Hypothalamus (tissue), 51 donors: ENCODE measurements around the gene CT47B1.
"Not testable (repeated sequence)": the region's sequence is repeated elsewhere in the genome, so short reads cannot be mapped to it uniquely, and the experiment has no call there.

Experiments used
- DNase-seq, 51 donors: peaks; one replicate each; lab custom pipeline; 2025; lab: John Stamatoyannopoulos, UW

Gene CT47B1

DNA sequence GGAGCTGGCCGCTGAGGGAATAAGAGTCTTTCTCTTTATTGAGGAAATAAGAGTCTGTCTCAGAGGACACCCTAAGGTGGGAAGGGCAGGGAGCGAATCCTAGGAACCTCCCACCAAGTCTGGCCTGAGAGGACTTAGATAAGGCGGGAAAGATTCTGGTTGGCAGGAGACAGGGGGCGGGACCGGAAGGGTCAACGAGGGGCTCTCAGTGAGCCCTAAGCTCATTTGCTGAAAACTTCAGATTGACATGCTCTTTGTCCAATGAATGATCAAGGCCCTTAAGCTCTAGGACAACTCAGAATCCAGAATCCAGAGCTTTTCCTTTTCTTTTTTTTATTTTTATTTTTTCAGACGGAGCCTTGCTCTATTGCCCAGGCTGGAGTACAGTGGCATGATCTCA lies at the start of gene CT47B1:
CT47B1 (minus strand) TSS at position 101 of the 400 bp plus-strand sequence. CDS start 196 bp downstream, outside the sequence.
- DNase-seq, result not testable (repeated sequence)

GRCh38 chrX:120874678-120875557 lies 748 bp downstream of the CT47B1 start:
- no peak for DNase-seq

- DNase-seq, result no peak
These were observed 18.4 kb downstream of the CT47B1 start for GRCh38 chrX:120857240-120857639.

DNA sequence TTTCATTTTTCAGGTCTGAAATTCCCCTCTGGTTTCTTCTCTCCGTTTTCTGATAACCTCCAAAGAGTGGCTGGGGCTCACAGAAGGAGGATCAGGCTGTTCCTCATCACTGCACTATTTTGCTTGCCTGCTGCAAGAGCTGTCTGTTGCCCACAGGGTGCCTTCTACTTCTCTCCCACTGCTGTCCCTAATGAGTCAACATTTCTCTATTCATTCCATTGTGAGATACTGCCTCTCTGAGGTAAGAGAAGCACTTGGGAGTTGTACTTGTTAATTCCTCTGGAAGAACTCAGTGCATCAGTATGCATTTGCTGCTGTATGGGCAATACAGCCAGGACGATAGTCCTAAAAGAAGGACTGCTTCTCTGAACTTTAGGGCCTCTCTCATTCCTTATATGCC lies 34.8 kb downstream of the CT47B1 start:
- DNase-seq, result no peak

DNA sequence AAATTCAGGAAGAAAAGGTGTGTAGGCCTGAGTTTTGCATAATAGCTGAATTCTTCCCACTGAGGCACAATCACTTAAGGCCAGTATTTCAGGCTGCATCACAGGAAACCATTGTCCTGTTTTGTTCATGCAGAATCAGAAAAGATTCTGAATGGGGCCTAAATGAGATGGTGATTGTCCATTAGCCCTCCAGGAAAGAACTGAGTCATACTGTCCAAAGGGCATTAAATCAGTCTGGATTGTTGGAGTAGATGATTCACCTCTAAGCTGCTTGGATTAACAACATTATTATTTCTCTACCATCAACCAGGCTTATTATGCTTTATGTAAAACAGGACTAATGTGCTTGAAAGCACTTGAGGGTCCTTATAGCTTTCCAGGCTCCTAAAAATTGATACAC lies 36.2 kb downstream of the CT47B1 start:
- DNase-seq, result no peak

DNA sequence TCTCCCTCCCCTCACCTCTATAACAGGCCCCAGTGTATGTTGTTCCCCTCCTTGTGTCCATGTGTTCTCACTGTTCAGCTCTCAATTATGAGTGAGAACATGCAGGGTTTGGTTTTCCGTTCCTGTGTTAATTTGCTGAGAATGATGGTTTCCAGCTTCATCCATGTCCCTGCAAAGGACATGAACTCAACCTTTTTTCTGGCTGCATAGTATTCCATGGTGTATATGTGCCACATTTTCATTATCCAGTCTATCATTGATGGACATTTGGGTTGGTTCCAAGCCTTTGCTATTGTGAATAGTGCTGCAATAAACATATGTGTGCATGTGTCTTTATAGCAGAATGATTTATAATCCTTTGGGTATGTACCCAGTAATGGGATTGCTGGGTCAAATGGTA lies 48.5 kb downstream of the CT47B1 start:
- not testable (repeated sequence) for DNase-seq

DNA sequence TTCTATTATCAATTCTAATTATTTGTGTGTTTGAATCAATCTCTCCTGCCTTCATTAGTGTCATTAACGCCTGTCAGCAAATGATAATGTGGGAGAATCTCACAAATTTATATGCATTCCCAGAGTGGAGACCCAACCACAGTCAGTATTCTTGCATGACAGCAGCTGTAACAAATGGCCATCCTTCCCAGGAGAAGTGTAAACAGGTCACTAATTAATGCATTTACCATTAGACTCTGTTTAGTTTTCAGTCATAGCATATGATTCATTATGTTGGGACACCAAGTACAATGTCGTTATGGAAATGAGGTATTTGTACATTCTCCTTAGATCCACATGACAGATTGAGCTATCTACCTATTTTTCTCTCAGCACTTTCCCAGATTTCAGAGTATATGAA lies 50.5 kb downstream of the CT47B1 start:
- no peak for DNase-seq

DNA sequence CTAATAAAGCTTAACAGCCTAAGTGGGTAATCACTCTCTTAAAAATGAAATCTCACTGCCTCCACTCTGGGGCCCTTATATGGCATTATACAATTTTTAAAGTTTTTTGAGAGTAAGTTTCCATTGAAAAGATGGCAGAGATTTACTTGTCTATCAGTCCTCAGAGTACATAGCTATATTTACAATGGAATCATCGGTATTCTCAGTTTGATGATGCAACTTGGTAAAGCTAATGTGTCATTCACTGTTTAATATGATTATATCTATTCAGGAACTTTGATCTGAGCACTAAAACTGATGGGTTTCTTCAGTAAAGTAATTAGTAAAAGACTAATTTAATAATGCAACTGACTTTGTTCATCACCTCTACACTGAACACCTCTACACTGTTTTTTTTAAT lies 51.6 kb downstream of the CT47B1 start:
- DNase-seq, result no peak

DNA sequence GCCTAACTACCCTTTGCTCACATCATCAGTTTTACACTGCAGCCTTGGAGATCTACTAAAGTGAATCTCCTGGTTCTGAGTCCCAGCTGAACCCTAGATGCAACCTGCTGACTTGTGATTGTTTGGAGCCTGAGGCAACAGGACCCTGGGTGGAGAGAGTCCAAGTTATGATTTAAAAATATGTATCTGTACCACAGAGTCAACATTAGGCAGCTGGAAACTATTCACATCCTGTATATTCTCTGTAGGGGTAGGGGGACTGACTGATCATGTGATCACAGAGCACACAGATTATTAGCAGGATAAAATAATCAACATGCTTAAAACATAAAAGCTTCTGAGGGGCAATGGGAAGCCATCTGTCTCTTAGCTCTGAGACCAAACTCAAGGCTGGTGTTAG lies 52.1 kb downstream of the CT47B1 start:
- no peak for DNase-seq
